Osteoblast (primary cell): ENCODE data around the gene RNF186. TPM values are rescaled to one million over a fixed set of nuclear protein-coding genes. Genes with fewer than 3 reads are reported as not detected.
A peak's percentile ranks its signal among the peaks of the same experiment; 100 is the strongest.

ENCODE experiments used
- DNase-seq: peaks from one replicate; pipeline ENCODE4 v3.0.0; 2011; ENCODE audit warnings: low spot score, mixed read lengths; ENCODE audit not compliant: insufficient read length; ENCODE audit errors: missing footprints
- H2AFZ ChIP-seq: 2 replicates; pipeline ENCODE4 v1.6.0; 2011; ENCODE audit warnings: mild to moderate bottlenecking, low read length
- H3K27ac ChIP-seq: 2 replicates; pipeline ENCODE4 v1.5.1; 2011; ENCODE audit warnings: mild to moderate bottlenecking, low read depth, low read length, moderate library complexity
- H3K27me3 ChIP-seq: 2 replicates; pipeline ENCODE4 v1.6.0; 2012; ENCODE audit warnings: mild to moderate bottlenecking, control low read depth, inconsistent platforms, low read length, moderate library complexity; ENCODE audit not compliant: insufficient read depth
- H3K36me3 ChIP-seq: 2 replicates; pipeline ENCODE4 v1.5.1; 2011; ENCODE audit warnings: mild to moderate bottlenecking, low read length, control low read depth, moderate library complexity; ENCODE audit not compliant: insufficient read depth
- H3K4me1 ChIP-seq: 2 replicates; pipeline ENCODE4 v1.5.1; 2011; ENCODE audit warnings: mild to moderate bottlenecking, low read length, control low read depth, moderate library complexity; ENCODE audit not compliant: insufficient read depth
- H3K4me2 ChIP-seq: 2 replicates; pipeline ENCODE4 v1.6.0; 2011; ENCODE audit warnings: mild to moderate bottlenecking, low read length; ENCODE audit not compliant: insufficient read depth
- H3K4me3 ChIP-seq: fragments of 200-600 bp; sonication (generic); 3 replicates; pipeline ENCODE4 v1.5.1; 2012; ENCODE audit warnings: mild to moderate bottlenecking, low read length, inconsistent platforms; ENCODE audit not compliant: insufficient read depth
- H3K79me2 ChIP-seq: 2 replicates; pipeline ENCODE4 v1.6.0; 2012; ENCODE audit warnings: mild to moderate bottlenecking, low read length, control low read depth, inconsistent platforms; ENCODE audit not compliant: insufficient read depth
- H3K9me3 ChIP-seq: 2 replicates; pipeline ENCODE4 v1.5.1; 2011; ENCODE audit warnings: low read depth, low read length, control low read depth
- H4K20me1 ChIP-seq: 2 replicates; pipeline ENCODE4 v1.6.0; 2012; ENCODE audit warnings: mild to moderate bottlenecking, low read length, control low read depth; ENCODE audit not compliant: insufficient read depth
- total RNA-seq: library from RNA; depleted of rRNA; stranded (reverse); fragments of >200 nt; gene quantifications from 2 replicates; pipeline ENCODE4 v1.2.3, GENCODE V29; 2012
- TF ChIP-seq, protein P1 (sequence below): IDR thresholded peaks from 2 replicates; pipeline ENCODE4 v1.5.1; 2011; ENCODE audit warnings: mild to moderate bottlenecking, low read depth, low read length, moderate library complexity; ENCODE audit errors: extremely low read depth

The RNF186 gene
- total RNA-seq, 1 donor = not detected

DNA sequence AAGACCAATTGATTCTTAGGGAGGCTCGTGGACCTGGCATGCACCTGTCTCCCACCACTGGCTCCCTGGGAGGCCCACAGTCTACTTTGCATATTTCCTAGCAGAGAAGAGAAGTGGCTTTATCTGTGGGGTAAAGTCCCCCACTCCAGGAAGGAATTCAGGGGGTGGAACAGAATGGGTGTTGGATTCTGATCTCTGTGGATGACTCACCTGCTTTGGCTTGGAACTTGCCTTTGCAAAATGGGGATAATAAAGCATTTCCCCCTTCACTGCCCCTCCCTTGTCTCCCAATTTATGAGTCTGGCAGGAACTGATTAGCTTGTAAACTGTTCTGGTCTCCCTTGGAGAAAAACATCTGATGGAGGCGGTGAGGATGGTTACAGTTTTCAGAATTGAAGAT is 46.0 kb upstream of the RNF186 start:
- peak overlapping the region; percentile 52 for H3K27ac ChIP-seq
- H4K20me1 ChIP-seq = no peaks in the 10 kb centered on the region
- H3K4me3 ChIP-seq = no peak overlapping the region
- H3K4me2 ChIP-seq = peak overlapping the region; percentile 38
- H3K27me3 ChIP-seq = no peaks in the 10 kb centered on the region
- peaks cover 23% of the 10 kb centered on the region for H3K4me1 ChIP-seq
- no peaks in the 10 kb centered on the region for H3K36me3 ChIP-seq
- H3K9me3 ChIP-seq = no peaks in the 10 kb centered on the region
- H3K79me2 ChIP-seq = no peaks in the 10 kb centered on the region
- no peak for DNase-seq
- TF ChIP-seq, protein P1, sequence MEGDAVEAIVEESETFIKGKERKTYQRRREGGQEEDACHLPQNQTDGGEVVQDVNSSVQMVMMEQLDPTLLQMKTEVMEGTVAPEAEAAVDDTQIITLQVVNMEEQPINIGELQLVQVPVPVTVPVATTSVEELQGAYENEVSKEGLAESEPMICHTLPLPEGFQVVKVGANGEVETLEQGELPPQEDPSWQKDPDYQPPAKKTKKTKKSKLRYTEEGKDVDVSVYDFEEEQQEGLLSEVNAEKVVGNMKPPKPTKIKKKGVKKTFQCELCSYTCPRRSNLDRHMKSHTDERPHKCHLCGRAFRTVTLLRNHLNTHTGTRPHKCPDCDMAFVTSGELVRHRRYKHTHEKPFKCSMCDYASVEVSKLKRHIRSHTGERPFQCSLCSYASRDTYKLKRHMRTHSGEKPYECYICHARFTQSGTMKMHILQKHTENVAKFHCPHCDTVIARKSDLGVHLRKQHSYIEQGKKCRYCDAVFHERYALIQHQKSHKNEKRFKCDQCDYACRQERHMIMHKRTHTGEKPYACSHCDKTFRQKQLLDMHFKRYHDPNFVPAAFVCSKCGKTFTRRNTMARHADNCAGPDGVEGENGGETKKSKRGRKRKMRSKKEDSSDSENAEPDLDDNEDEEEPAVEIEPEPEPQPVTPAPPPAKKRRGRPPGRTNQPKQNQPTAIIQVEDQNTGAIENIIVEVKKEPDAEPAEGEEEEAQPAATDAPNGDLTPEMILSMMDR = no peak
- no peak overlapping the region for H2AFZ ChIP-seq

DNA sequence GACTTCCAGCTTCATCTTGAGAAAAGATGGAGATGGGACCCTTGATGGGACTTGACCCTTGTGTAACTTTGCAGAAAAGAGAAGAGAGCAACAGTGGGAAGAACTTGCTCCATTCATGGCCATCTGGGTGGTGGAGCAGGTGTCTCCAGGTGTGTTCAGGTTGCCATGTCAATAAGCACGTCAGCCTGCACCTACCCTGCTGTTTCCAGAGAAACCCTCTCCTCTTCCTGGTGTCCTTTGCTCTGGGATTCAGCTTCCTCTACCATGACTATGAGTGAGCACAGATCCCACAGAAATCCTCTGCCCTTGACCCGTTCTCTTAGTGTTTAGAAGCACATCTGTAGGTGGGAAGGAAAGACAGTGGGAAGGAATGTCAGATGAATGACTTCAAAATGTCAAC is 45.3 kb upstream of the RNF186 start:
- no peak overlapping the region for H3K4me2 ChIP-seq

DNA sequence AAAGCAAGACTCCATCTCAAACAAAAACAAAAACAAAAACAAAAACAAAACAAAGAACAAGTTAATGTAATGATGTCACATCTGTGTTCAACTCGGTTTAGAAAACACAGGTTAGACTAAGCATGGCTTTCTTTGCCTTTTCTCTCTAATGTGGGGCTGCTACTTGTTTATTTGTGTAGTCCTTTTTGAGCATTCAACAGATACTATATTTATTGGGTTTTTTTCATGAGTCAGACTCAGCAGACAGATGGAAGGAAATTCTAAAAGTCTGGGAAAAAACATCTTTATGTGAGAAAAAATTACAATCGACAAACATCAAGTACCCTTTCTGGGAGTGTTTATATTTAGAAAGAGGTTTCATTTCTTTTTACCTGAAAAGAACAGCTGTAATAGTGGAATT is 44.8 kb upstream of the RNF186 start:
- Histone ChIP-seq H2AFZ (no peak overlapping the region), H4K20me1 (no peaks in the 10 kb centered on the region), H3K4me3 (no peak overlapping the region), H3K36me3 (no peaks in the 10 kb centered on the region), H3K27me3 (no peaks in the 10 kb centered on the region), H3K27ac (no peak overlapping the region), H3K4me2 (no peak overlapping the region), H3K9me3 (no peaks in the 10 kb centered on the region), H3K79me2 (no peaks in the 10 kb centered on the region), H3K4me1 (peaks cover 20% of the 10 kb centered on the region)
- TF ChIP-seq, protein P1 = no peak
- no peak for DNase-seq

More for the DNA sequence above, 45.3 kb upstream of the RNF186 start:
- Histone ChIP-seq H4K20me1 (no peaks in the 10 kb centered on the region), H3K9me3 (no peaks in the 10 kb centered on the region), H3K79me2 (no peaks in the 10 kb centered on the region), H3K4me3 (no peak overlapping the region), H3K36me3 (no peaks in the 10 kb centered on the region), H2AFZ (peak overlapping the region; percentile 7), H3K27me3 (no peaks in the 10 kb centered on the region), H3K4me1 (peaks cover 20% of the 10 kb centered on the region), H3K27ac (peak overlapping the region; percentile 52)
- TF ChIP-seq, protein P1 = no peak
- no peak for DNase-seq

DNA sequence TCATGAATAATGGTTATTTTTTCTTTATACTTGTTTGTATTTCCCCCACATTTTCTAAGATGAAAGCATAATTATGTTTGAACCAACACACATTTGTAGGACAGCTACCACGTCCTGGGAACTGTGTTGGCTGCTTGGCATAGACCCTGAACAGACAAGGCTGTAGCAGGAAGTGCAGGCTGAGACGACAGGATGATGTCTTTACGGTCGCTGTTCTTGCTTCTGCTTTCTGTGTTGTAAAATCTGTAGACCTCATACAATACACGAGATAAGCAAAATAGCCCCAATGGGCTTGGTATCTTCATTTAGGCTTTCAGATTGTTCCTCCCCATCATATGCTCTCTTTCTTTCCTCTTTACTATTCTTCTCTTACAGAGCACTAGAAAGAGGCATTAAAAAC is 43.8 kb upstream of the RNF186 start:
- Histone ChIP-seq H3K4me2 (no peak overlapping the region), H3K27ac (no peak overlapping the region), H2AFZ (no peak overlapping the region), H3K36me3 (no peaks in the 10 kb centered on the region), H4K20me1 (no peaks in the 10 kb centered on the region), H3K9me3 (no peaks in the 10 kb centered on the region), H3K4me1 (peaks cover 20% of the 10 kb centered on the region), H3K27me3 (no peaks in the 10 kb centered on the region), H3K4me3 (no peak overlapping the region), H3K79me2 (no peaks in the 10 kb centered on the region)
- TF ChIP-seq, protein P1 = no peak
- no peak for DNase-seq
